ENCODE results near the gene NRXN3. TPM values are rescaled to one million over a fixed set of nuclear protein-coding genes. Genes with fewer than 3 reads are reported as not detected.

NRXN3 gene
- total and polyA plus RNA-seq, 2 of the 13 experiments (the other 11 are each of a cell fraction or from before 2014, with no cell fraction given), result 0.03 TPM; not detected in 1

DNA sequence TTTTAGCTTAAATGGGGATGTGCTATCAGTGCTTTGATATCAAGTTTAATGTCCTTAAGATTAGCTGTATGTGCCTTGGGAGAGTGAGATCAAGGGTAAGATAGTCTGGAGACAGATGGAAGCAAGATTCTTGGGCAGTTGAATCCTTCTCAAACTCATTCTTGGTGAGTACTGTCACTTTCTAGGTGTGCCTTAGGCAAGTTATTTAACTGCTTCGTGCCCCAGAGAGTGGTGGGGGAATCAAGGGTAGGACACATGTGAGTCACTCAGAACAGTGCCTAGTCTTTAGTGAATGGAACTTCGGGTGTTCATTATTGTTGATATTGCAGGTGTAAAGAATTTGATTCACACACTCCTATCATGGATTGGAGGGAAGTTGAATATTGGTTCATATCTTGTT is 1237.4 kb downstream of the NRXN3 start:
- in situ Hi-C loops (cut with HindIII; ENCODE audit: extremely low pct_ligation_motif_present, low pct_unique_long_range_greater_than_20kb) (no loop called here), intact Hi-C loops (cut with micrococcal nuclease; ENCODE audit: unreplicated experiment) (no loop called here)
- 0% methylated on average over 2 of the region's 2 CpGs for WGBS (ENCODE audit: low lambda C conversion rate)
- Histone ChIP-seq H3K36me3 (replicated peaks in 1 of 2; ENCODE audit: control insufficient read depth in 1 of 2, insufficient read depth in 2 of 2, low read length in 2 of 2) (no peaks in the 10 kb centered on the region), H3K79me2 (ENCODE audit: insufficient read depth, low read length) (no peaks in the 10 kb centered on the region), H3K9ac (ENCODE audit: insufficient read depth, low read depth, low read length) (no peak overlapping the region), H3K27ac (ENCODE audit: extremely low read length, insufficient read depth, low read length) (no peak overlapping the region), H2AFZ (ENCODE audit: low read length) (no peak overlapping the region), H3K27me3 (ENCODE audit: control insufficient read depth in 1 of 2, insufficient read depth in 2 of 2, low read length in 2 of 2) (no peaks in the 10 kb centered on the region), H4K20me1 (ENCODE audit: insufficient read depth, low read length) (no peaks in the 10 kb centered on the region), H3K9me3 (ENCODE audit: low read length) (peaks cover 53% of the 10 kb centered on the region), H3K4me2 (ENCODE audit: low read depth, low read length) (no peak overlapping the region), H3K4me3 (replicated peaks in 1 of 3; ENCODE audit: insufficient read depth in 1 of 3, low read depth in 2 of 3, low read length in 3 of 3) (no peak overlapping the region), H3K4me1 (ENCODE audit: insufficient read depth, low read length) (no peaks in the 10 kb centered on the region)
- TF ChIP-seq, protein P1, sequence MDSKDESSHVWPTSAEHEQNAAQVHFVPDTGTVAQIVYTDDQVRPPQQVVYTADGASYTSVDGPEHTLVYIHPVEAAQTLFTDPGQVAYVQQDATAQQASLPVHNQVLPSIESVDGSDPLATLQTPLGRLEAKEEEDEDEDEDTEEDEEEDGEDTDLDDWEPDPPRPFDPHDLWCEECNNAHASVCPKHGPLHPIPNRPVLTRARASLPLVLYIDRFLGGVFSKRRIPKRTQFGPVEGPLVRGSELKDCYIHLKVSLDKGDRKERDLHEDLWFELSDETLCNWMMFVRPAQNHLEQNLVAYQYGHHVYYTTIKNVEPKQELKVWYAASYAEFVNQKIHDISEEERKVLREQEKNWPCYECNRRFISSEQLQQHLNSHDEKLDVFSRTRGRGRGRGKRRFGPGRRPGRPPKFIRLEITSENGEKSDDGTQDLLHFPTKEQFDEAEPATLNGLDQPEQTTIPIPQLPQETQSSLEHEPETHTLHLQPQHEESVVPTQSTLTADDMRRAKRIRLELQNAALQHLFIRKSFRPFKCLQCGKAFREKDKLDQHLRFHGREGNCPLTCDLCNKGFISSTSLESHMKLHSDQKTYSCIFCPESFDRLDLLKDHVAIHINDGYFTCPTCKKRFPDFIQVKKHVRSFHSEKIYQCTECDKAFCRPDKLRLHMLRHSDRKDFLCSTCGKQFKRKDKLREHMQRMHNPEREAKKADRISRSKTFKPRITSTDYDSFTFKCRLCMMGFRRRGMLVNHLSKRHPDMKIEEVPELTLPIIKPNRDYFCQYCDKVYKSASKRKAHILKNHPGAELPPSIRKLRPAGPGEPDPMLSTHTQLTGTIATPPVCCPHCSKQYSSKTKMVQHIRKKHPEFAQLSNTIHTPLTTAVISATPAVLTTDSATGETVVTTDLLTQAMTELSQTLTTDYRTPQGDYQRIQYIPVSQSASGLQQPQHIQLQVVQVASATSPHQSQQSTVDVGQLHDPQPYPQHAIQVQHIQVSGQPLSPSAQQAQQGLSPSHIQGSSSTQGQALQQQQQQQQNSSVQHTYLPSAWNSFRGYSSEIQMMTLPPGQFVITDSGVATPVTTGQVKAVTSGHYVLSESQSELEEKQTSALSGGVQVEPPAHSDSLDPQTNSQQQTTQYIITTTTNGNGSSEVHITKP (CRISPR knock-in tag; IDR thresholded peaks at IDR 0.05; ENCODE audit: low read depth), result no peak
- no peak for TF ChIP-seq FOXM1 (CRISPR knock-in tag; IDR thresholded peaks at IDR 0.05)
- TF ChIP-seq ZNF292 (CRISPR knock-in tag; IDR thresholded peaks at IDR 0.05; ENCODE audit: borderline replicate concordance, low read depth), result no peak
- TF ChIP-seq THAP7 (CRISPR knock-in tag; IDR thresholded peaks at IDR 0.05), result no peak
- TF ChIP-seq, protein P2, sequence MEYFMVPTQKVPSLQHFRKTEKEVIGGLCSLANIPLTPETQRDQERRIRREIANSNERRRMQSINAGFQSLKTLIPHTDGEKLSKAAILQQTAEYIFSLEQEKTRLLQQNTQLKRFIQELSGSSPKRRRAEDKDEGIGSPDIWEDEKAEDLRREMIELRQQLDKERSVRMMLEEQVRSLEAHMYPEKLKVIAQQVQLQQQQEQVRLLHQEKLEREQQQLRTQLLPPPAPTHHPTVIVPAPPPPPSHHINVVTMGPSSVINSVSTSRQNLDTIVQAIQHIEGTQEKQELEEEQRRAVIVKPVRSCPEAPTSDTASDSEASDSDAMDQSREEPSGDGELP (IDR thresholded peaks at IDR 0.05; ENCODE audit: borderline replicate concordance, low read depth), result no peak
- no peak for TF ChIP-seq HNRNPUL1 (IDR thresholded peaks at IDR 0.05; ENCODE audit: low read depth, low read length)
- TF ChIP-seq, protein P3, sequence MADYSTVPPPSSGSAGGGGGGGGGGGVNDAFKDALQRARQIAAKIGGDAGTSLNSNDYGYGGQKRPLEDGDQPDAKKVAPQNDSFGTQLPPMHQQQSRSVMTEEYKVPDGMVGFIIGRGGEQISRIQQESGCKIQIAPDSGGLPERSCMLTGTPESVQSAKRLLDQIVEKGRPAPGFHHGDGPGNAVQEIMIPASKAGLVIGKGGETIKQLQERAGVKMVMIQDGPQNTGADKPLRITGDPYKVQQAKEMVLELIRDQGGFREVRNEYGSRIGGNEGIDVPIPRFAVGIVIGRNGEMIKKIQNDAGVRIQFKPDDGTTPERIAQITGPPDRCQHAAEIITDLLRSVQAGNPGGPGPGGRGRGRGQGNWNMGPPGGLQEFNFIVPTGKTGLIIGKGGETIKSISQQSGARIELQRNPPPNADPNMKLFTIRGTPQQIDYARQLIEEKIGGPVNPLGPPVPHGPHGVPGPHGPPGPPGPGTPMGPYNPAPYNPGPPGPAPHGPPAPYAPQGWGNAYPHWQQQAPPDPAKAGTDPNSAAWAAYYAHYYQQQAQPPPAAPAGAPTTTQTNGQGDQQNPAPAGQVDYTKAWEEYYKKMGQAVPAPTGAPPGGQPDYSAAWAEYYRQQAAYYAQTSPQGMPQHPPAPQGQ (CRISPR knock-in tag; IDR thresholded peaks at IDR 0.05; ENCODE audit: borderline replicate concordance), result no peak
- TF ChIP-seq, protein P4, sequence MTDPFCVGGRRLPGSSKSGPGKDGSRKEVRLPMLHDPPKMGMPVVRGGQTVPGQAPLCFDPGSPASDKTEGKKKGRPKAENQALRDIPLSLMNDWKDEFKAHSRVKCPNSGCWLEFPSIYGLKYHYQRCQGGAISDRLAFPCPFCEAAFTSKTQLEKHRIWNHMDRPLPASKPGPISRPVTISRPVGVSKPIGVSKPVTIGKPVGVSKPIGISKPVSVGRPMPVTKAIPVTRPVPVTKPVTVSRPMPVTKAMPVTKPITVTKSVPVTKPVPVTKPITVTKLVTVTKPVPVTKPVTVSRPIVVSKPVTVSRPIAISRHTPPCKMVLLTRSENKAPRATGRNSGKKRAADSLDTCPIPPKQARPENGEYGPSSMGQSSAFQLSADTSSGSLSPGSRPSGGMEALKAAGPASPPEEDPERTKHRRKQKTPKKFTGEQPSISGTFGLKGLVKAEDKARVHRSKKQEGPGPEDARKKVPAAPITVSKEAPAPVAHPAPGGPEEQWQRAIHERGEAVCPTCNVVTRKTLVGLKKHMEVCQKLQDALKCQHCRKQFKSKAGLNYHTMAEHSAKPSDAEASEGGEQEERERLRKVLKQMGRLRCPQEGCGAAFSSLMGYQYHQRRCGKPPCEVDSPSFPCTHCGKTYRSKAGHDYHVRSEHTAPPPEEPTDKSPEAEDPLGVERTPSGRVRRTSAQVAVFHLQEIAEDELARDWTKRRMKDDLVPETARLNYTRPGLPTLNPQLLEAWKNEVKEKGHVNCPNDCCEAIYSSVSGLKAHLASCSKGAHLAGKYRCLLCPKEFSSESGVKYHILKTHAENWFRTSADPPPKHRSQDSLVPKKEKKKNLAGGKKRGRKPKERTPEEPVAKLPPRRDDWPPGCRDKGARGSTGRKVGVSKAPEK (CRISPR knock-in tag; IDR thresholded peaks at IDR 0.05; ENCODE audit: borderline replicate concordance), result no peak
- no peak for TF ChIP-seq ZNF776 (CRISPR knock-in tag; IDR thresholded peaks at IDR 0.05)
- no peak for TF ChIP-seq ZNF17 (CRISPR knock-in tag; IDR thresholded peaks at IDR 0.05)
- TF ChIP-seq ZNF546 (CRISPR knock-in tag; conservative IDR thresholded peaks at IDR 0.05), result no peak
- TF ChIP-seq KDM3A (CRISPR knock-in tag; IDR thresholded peaks at IDR 0.05; ENCODE audit: low read depth), result no peak
- TF ChIP-seq CCAR2 (optimal IDR thresholded peaks at IDR 0.05; ENCODE audit: low read depth, low read length), result no peak
- no peak for TF ChIP-seq RFXANK (CRISPR knock-in tag; IDR thresholded peaks at IDR 0.05)
- no peak for TF ChIP-seq SMAD1 (CRISPR knock-in tag; IDR thresholded peaks at IDR 0.05; ENCODE audit: borderline replicate concordance, low read depth)
- POLR2A ChIA-PET, result no interaction called here
- ATAC-seq, result no peak
- no peak for FAIRE-seq
- no peak for DNase-seq (ENCODE audit: low spot score)
- CTCF ChIA-PET (ENCODE audit: low intra/inter-chr PET ratio, low total read pairs), result no interaction called here
- no TSS peak for BruUV-seq (replicated peaks)

Measured in HepG2 (cell line).